ENCODE results near the gene CDH4. TPM values are rescaled to one million over a fixed set of nuclear protein-coding genes. Genes with fewer than 3 reads are reported as not detected.

Gene CDH4
- total and polyA plus RNA-seq, 2 of the 8 experiments (the other 6 are each of a cell fraction or from before 2014, with no cell fraction given), result 4.3 to 7.9 TPM

DNA sequence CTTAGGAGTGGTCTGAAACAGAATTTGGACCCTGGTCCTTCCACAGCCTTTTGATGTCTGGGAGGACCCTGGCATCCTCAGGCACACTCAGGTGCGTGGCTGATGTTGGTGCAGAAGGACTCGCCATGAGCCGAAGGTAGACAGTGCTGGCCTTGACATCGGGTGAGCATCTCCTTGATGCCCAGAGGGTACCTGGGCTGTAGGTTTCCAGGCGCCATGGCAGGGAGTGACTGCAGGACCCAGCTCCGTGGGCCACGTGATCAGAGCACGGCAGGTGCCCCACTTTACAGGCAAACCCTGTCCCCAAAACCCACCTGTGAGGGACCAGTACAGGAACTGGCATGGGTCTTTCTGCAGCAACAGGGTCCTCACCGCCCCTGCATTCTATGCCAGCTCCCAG, 319.2 kb downstream of the CDH4 start (continued):
- TF ChIP-seq, protein P1, sequence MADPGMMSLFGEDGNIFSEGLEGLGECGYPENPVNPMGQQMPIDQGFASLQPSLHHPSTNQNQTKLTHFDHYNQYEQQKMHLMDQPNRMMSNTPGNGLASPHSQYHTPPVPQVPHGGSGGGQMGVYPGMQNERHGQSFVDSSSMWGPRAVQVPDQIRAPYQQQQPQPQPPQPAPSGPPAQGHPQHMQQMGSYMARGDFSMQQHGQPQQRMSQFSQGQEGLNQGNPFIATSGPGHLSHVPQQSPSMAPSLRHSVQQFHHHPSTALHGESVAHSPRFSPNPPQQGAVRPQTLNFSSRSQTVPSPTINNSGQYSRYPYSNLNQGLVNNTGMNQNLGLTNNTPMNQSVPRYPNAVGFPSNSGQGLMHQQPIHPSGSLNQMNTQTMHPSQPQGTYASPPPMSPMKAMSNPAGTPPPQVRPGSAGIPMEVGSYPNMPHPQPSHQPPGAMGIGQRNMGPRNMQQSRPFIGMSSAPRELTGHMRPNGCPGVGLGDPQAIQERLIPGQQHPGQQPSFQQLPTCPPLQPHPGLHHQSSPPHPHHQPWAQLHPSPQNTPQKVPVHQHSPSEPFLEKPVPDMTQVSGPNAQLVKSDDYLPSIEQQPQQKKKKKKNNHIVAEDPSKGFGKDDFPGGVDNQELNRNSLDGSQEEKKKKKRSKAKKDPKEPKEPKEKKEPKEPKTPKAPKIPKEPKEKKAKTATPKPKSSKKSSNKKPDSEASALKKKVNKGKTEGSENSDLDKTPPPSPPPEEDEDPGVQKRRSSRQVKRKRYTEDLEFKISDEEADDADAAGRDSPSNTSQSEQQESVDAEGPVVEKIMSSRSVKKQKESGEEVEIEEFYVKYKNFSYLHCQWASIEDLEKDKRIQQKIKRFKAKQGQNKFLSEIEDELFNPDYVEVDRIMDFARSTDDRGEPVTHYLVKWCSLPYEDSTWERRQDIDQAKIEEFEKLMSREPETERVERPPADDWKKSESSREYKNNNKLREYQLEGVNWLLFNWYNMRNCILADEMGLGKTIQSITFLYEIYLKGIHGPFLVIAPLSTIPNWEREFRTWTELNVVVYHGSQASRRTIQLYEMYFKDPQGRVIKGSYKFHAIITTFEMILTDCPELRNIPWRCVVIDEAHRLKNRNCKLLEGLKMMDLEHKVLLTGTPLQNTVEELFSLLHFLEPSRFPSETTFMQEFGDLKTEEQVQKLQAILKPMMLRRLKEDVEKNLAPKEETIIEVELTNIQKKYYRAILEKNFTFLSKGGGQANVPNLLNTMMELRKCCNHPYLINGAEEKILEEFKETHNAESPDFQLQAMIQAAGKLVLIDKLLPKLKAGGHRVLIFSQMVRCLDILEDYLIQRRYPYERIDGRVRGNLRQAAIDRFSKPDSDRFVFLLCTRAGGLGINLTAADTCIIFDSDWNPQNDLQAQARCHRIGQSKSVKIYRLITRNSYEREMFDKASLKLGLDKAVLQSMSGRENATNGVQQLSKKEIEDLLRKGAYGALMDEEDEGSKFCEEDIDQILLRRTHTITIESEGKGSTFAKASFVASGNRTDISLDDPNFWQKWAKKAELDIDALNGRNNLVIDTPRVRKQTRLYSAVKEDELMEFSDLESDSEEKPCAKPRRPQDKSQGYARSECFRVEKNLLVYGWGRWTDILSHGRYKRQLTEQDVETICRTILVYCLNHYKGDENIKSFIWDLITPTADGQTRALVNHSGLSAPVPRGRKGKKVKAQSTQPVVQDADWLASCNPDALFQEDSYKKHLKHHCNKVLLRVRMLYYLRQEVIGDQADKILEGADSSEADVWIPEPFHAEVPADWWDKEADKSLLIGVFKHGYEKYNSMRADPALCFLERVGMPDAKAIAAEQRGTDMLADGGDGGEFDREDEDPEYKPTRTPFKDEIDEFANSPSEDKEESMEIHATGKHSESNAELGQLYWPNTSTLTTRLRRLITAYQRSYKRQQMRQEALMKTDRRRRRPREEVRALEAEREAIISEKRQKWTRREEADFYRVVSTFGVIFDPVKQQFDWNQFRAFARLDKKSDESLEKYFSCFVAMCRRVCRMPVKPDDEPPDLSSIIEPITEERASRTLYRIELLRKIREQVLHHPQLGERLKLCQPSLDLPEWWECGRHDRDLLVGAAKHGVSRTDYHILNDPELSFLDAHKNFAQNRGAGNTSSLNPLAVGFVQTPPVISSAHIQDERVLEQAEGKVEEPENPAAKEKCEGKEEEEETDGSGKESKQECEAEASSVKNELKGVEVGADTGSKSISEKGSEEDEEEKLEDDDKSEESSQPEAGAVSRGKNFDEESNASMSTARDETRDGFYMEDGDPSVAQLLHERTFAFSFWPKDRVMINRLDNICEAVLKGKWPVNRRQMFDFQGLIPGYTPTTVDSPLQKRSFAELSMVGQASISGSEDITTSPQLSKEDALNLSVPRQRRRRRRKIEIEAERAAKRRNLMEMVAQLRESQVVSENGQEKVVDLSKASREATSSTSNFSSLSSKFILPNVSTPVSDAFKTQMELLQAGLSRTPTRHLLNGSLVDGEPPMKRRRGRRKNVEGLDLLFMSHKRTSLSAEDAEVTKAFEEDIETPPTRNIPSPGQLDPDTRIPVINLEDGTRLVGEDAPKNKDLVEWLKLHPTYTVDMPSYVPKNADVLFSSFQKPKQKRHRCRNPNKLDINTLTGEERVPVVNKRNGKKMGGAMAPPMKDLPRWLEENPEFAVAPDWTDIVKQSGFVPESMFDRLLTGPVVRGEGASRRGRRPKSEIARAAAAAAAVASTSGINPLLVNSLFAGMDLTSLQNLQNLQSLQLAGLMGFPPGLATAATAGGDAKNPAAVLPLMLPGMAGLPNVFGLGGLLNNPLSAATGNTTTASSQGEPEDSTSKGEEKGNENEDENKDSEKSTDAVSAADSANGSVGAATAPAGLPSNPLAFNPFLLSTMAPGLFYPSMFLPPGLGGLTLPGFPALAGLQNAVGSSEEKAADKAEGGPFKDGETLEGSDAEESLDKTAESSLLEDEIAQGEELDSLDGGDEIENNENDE (IDR thresholded peaks at IDR 0.05; ENCODE audit: insufficient replicate concordance, low read length), result no peak

All from H1 (cell line).